ENCODE results near the gene PHLDA1.

- TF ChIP-seq, protein P1, sequence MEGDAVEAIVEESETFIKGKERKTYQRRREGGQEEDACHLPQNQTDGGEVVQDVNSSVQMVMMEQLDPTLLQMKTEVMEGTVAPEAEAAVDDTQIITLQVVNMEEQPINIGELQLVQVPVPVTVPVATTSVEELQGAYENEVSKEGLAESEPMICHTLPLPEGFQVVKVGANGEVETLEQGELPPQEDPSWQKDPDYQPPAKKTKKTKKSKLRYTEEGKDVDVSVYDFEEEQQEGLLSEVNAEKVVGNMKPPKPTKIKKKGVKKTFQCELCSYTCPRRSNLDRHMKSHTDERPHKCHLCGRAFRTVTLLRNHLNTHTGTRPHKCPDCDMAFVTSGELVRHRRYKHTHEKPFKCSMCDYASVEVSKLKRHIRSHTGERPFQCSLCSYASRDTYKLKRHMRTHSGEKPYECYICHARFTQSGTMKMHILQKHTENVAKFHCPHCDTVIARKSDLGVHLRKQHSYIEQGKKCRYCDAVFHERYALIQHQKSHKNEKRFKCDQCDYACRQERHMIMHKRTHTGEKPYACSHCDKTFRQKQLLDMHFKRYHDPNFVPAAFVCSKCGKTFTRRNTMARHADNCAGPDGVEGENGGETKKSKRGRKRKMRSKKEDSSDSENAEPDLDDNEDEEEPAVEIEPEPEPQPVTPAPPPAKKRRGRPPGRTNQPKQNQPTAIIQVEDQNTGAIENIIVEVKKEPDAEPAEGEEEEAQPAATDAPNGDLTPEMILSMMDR (IDR thresholded peaks at IDR 0.05; ENCODE audit: extremely low read depth in 1 of 2, insufficient read depth in 1 of 2, low read depth in 1 of 2, low read length in 2 of 2), result no peak
- no peak for TF ChIP-seq POLR2A (IDR thresholded peaks at IDR 0.05; ENCODE audit: low read depth, low read length)
- TF ChIP-seq POLR2AphosphoS5 (IDR thresholded peaks at IDR 0.05; ENCODE audit: insufficient read depth, low read depth, low read length), result no peak
- TF ChIP-seq JUN (IDR thresholded peaks at IDR 0.05; ENCODE audit: borderline replicate concordance, insufficient read depth, insufficient read length, low read depth), result no peak
- TF ChIP-seq EZH2 (IDR thresholded peaks at IDR 0.05; ENCODE audit: borderline replicate concordance, low read depth, low read length, severe bottlenecking), result no peak
- no peak for TF ChIP-seq MYC (IDR thresholded peaks at IDR 0.05; ENCODE audit: low read depth, low read length)
Observed at GRCh38 chr12:76055393-76055792, 23.8 kb upstream of the PHLDA1 start.
